ENCODE results near the gene PPP1R13B.

The PPP1R13B gene

GRCh38 chr14:103870891-103871595, 23.7 kb upstream of the PPP1R13B start:
- DNase-seq (ENCODE audit: low read depth): no peak
- no peak overlapping the region for H3K4me3 ChIP-seq (ENCODE audit: low read depth, low read length)
- no peak for TF ChIP-seq CTCF (IDR thresholded peaks at IDR 0.05; ENCODE audit: low read depth, low read length)
- no peak for TF ChIP-seq MYC (IDR thresholded peaks at IDR 0.05; ENCODE audit: low read depth, low read length)
- TF ChIP-seq MAX (IDR thresholded peaks at IDR 0.05; ENCODE audit: low read depth, low read length): no peak
- no peak for TF ChIP-seq POLR2A (IDR thresholded peaks at IDR 0.05; ENCODE audit: extremely low read depth, insufficient read length)

- no peak for DNase-seq (ENCODE audit: low read depth)
- TF ChIP-seq POLR2A (IDR thresholded peaks at IDR 0.05; ENCODE audit: extremely low read depth, insufficient read length): no peak
- TF ChIP-seq MAX (IDR thresholded peaks at IDR 0.05; ENCODE audit: low read depth, low read length): no peak
- TF ChIP-seq CTCF (IDR thresholded peaks at IDR 0.05; ENCODE audit: low read depth, low read length): no peak
- H3K4me3 ChIP-seq (ENCODE audit: low read depth, low read length): no peak overlapping the region
These were observed 22.9 kb upstream of the PPP1R13B start for GRCh38 chr14:103870144-103870876.

GRCh38 chr14:103869406-103870143, 22.2 kb upstream of the PPP1R13B start:
- no peak for DNase-seq (ENCODE audit: low read depth)

GRCh38 chr14:103868242-103868897, 21.0 kb upstream of the PPP1R13B start:
- TF ChIP-seq MYC (IDR thresholded peaks at IDR 0.05; ENCODE audit: low read depth, low read length): no peak
- DNase-seq (ENCODE audit: low read depth): no peak

More at GRCh38 chr14:103869406-103870143, 22.2 kb upstream of the PPP1R13B start:
- H3K4me3 ChIP-seq (ENCODE audit: low read depth, low read length): no peak overlapping the region
- TF ChIP-seq CTCF (IDR thresholded peaks at IDR 0.05; ENCODE audit: low read depth, low read length) (no peak), MAX (IDR thresholded peaks at IDR 0.05; ENCODE audit: low read depth, low read length) (no peak), POLR2A (IDR thresholded peaks at IDR 0.05; ENCODE audit: extremely low read depth, insufficient read length) (no peak)

GRCh38 chr14:103867523-103867953, 20.2 kb upstream of the PPP1R13B start:
- no peak overlapping the region for H3K4me3 ChIP-seq (ENCODE audit: low read depth, low read length)
- TF ChIP-seq CTCF (IDR thresholded peaks at IDR 0.05; ENCODE audit: low read depth, low read length) (no peak), MYC (IDR thresholded peaks at IDR 0.05; ENCODE audit: low read depth, low read length) (no peak), POLR2A (IDR thresholded peaks at IDR 0.05; ENCODE audit: extremely low read depth, insufficient read length) (no peak), MAX (IDR thresholded peaks at IDR 0.05; ENCODE audit: low read depth, low read length) (no peak)
- DNase-seq (ENCODE audit: low read depth): no peak

More at GRCh38 chr14:103868242-103868897, 21.0 kb upstream of the PPP1R13B start:
- no peak overlapping the region for H3K4me3 ChIP-seq (ENCODE audit: low read depth, low read length)

Measured in NB4 (cell line).